Upper lobe of left lung (tissue), 6 donors: ENCODE measurements around the gene VPS33A. TPM values are rescaled to one million over a fixed set of nuclear protein-coding genes. Genes with fewer than 3 reads are reported as not detected.

Experiments used
- ATAC-seq, 2 donors: fragments of 200-7000 bp; cut with Tn5 transposase; one replicate each; pipeline ENCODE4 v1.9.1; 2022; ENCODE audit warnings: mild to moderate bottlenecking in 2 of 2, moderate library complexity in 2 of 2; ENCODE audit not compliant: low FRiP score in 2 of 2
- DNase-seq, 2 donors: peaks; one replicate each; pipeline ENCODE4 v3.0.0-alpha.2; 2019 to 2020
- H3K27ac ChIP-seq, 4 donors: fragments of 200-600 bp; sonication (generic); one replicate each; pipeline ENCODE4 v1.5.1; 2016 to 2019
- H3K27me3 ChIP-seq, 4 donors: fragments of 200-600 bp; sonication (generic); one replicate each; pipeline ENCODE4 v1.5.1; 2017 to 2019
- H3K36me3 ChIP-seq, 4 donors: fragments of 200-600 bp; sonication (generic); one replicate each; pipeline ENCODE4 v1.5.1; 2016 to 2019
- H3K4me1 ChIP-seq, 4 donors: fragments of 200-600 bp; sonication (generic); one replicate each; pipeline ENCODE4 v1.5.1; 2018 to 2019
- H3K4me3 ChIP-seq, 4 donors: fragments of 200-600 bp; sonication (generic); one replicate each; pipeline ENCODE4 v1.5.1; 2017 to 2019; ENCODE audit warnings: mild to moderate bottlenecking in 2 of 4, moderate library complexity in 1 of 4
- H3K9me3 ChIP-seq, 4 donors: fragments of 200-600 bp; sonication (generic); one replicate each; pipeline ENCODE4 v1.5.1; 2018 to 2019
- EP300 ChIP-seq, 4 donors: sonication (generic); formaldehyde crosslinking; IDR thresholded peaks; one replicate each; pipeline ENCODE4 v1.5.1; 2017; ENCODE audit warnings: antibody characterized with exemption in 4 of 4, control low read depth in 2 of 4
- POLR2A ChIP-seq, 4 donors: fragments of 450-650 bp; IDR thresholded peaks; one replicate each; pipeline ENCODE4 v1.5.1; 2016 to 2017; ENCODE audit warnings: antibody characterized with exemption in 4 of 4, mild to moderate bottlenecking in 2 of 4
- WGBS, 2 donors: methylation state at CpG; one replicate each; pipeline ENCODE4 v1.1.5; 2017 to 2018; 5-methylcytosine and 5-hydroxymethylcytosine counted together
- small RNA-seq, 4 donors: library from RNA; depleted of rRNA; stranded (forward); fragments of <200 nt; gene quantifications; one replicate each; pipeline ENCODE3, GENCODE V24; 2016
- total RNA-seq, 6 donors: library from RNA; depleted of rRNA in 4 of 6; stranded (reverse); fragments of >200 nt in 4 of 6; gene quantifications; one replicate each; pipeline versions ENCODE4 v1.1.0 to v1.2.1, GENCODE V29; 2016 to 2021
- donor health status: DM: no; HTN: no; CAD: no; lungs with moderate emphysema.
- donor health status: DM: no; HTN: yes; CAD: no; lungs with severe emphysema.

Gene VPS33A
- total RNA-seq, 6 donors from 2014 or later, result 7.3 to 18.5 (median 14.5) TPM

DNA sequence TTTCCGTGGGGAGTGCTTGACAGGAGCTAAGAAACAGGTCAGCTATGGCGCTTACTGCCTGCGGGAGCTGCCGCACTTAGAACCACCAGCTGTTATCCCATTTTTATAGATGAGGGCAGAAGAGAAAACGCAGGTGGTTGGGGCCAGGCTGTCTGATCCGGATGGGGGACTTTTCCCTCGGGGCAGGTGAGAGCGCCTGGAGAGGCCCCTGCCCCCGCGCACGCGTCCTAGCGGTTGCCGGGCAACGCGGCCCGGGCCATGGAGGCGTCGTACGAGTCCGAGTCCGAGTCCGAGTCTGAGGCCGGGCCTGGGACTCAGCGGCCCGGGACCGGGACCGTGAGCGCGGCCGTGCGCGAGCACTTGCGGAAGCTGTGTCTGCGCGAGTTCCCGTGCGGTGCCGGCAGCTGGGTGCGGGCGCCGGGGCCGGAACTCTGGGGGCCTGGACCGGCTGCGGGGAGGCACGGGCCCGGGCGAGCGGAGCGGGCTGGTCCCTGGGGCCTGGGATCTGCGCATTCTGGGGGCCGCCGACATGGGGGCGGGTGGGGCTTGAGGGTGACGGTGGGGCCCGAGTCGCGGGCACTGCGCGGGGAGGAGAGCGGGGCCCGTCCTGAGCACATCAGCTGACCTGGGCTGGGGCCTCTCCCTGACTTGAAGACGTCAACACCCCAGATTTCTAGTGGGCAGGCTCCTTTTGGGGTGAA lies 83.3 kb downstream of the VPS33A start, which contains the start of gene LRRC43:
LRRC43 (plus strand) TSS at position 237 of the 701 bp plus-strand sequence; CDS start at position 259, 22 bp downstream.
- ATAC-seq, result peak; percentile 56 to 80

More for the DNA sequence above, 83.3 kb downstream of the VPS33A start, which contains the start of gene LRRC43:
- no peak for TF ChIP-seq EP300 (IDR thresholded peaks at IDR 0.05)
- peak in 1 of 4 donors; percentile 15 for TF ChIP-seq POLR2A (IDR thresholded peaks at IDR 0.05)
- no peak within 1 kb of the TSS for H3K27ac ChIP-seq
- peak within 1 kb of the TSS; percentile 18 to 60 (median 50) for H3K4me3 ChIP-seq
- H3K9me3 ChIP-seq, result no peaks in the 10 kb centered on the region
- peak; percentile 47 to 92 for DNase-seq
- H3K27me3 ChIP-seq, result peaks cover 0 to 2% (median 0%) of the 10 kb centered on the region in 4 donors
- peaks cover 0 to 13% (median 8%) of the 10 kb centered on the region in 4 donors for H3K4me1 ChIP-seq
- H3K36me3 ChIP-seq, result no peaks in the 10 kb centered on the region
- WGBS, 2 donors, result 3 to 10% methylated on average over 6 to 44 of the region's 63 CpGs

Small RNA genes lying within 50 kb of the gene (small RNA-seq; reads per million reads assigned to genes)
- 0.06 to 3.0 (median 0.48) reads per million in 4 donors for gene DIABLO

Other genes with a start within 250 kb of the VPS33A start
- gene BCL7A, start 244.6 kb downstream of the VPS33A start, total RNA-seq, result 10 to 100 TPM in 4 of 6 donors, 1 to 10 TPM in 2; 4.9 to 14.6 (median 12.7) TPM
- 100 to 1,000 TPM in 1 of 6 donors, 10 to 100 TPM in 5; 30.4 to 167 (median 55.0) TPM for gene MLXIP, start 187.7 kb downstream of the VPS33A start, total RNA-seq
- gene IL31, start 92.3 kb downstream of the VPS33A start, total RNA-seq, result not detected
- gene LRRC43, start 83.4 kb downstream of the VPS33A start, total RNA-seq, result 10 to 100 TPM in 2 of 6 donors, 1 to 10 TPM in 3, under 1 TPM in 1; 0.72 to 13.6 (median 5.5) TPM
- under 1 TPM in 3 of 6 donors, not detected in 3; 0.24 to 0.44 (median 0.29) TPM for gene B3GNT4, start 62.8 kb downstream of the VPS33A start, total RNA-seq
- gene DIABLO, start 40.4 kb downstream of the VPS33A start, total RNA-seq, result 10 to 100 TPM; 27.2 to 61.8 (median 42.1) TPM
- 100 to 1,000 TPM in 4 of 6 donors, 10 to 100 TPM in 2; 78.4 to 152 (median 104) TPM for gene CLIP1, start 156.2 kb upstream of the VPS33A start, total RNA-seq
- 10 to 100 TPM; 16.6 to 58.7 (median 20.0) TPM for gene ZCCHC8, start 234.4 kb upstream of the VPS33A start, total RNA-seq